HepG2 (cell line): ENCODE data around the gene TOB1. TPM values are rescaled to one million over a fixed set of nuclear protein-coding genes. Genes with fewer than 3 reads are reported as not detected.

Source experiments
- ATF7 ChIP-seq, 2 experiments: fragments of 450-650 bp in 1 of 2; sonication (generic) in 1 of 2; formaldehyde crosslinking in 1 of 2; IDR thresholded peaks; 2 replicates each; pipeline versions ENCODE4 v1.4.0 to v1.6.1; 2016 to 2020; ENCODE audit warnings: antibody characterized with exemption in 1 of 2, mild to moderate bottlenecking in 1 of 2, missing genetic modification reagents in 1 of 2
- ATRX ChIP-seq: sonication (generic); formaldehyde crosslinking; IDR thresholded peaks from 2 replicates; pipeline ENCODE4 v1.4.0; 2020; ENCODE audit warnings: missing genetic modification reagents, borderline replicate concordance
- FOXC1 ChIP-seq: sonication (generic); formaldehyde crosslinking; IDR thresholded peaks from 2 replicates; pipeline ENCODE4 v1.8.0; 2022; ENCODE audit warnings: mild to moderate bottlenecking, missing genetic modification reagents, borderline replicate concordance
- GATAD2A ChIP-seq: IDR thresholded peaks from 2 replicates; pipeline ENCODE4 v1.6.1; 2016
- KAT2B ChIP-seq: fragments of 150-350 bp; IDR thresholded peaks from 2 replicates; pipeline ENCODE4 v1.6.1; 2014; ENCODE audit warnings: low read depth, low read length, borderline replicate concordance
- MAFK ChIP-seq, 2 experiments: IDR thresholded peaks in 1 of 2; conservative IDR thresholded peaks in 1 of 2; 2 replicates each; pipeline ENCODE4 v1.6.1; 2011; ENCODE audit warnings: improper control_type of control experiment in 2 of 2, low read length in 2 of 2
- MAZ ChIP-seq, 2 experiments: sonication (generic) in 1 of 2; formaldehyde crosslinking in 1 of 2; IDR thresholded peaks; 2 replicates each; pipeline versions ENCODE4 v1.5.0 to v1.6.1; 2012 to 2020; ENCODE audit warnings: low read depth in 2 of 2, mild to moderate bottlenecking in 2 of 2, borderline replicate concordance in 1 of 2, improper control_type of control experiment in 1 of 2, low read length in 1 of 2, missing genetic modification reagents in 1 of 2, moderate library complexity in 1 of 2
- MIXL1 ChIP-seq: IDR thresholded peaks from 2 replicates; pipeline ENCODE4 v1.6.1; 2016
- RXRA ChIP-seq: sonication (generic); formaldehyde crosslinking; IDR thresholded peaks from 2 replicates; pipeline ENCODE4 v1.5.1; 2020; ENCODE audit warnings: missing genetic modification reagents
- STAG1 ChIP-seq: sonication (generic); formaldehyde crosslinking; IDR thresholded peaks from 2 replicates; pipeline ENCODE4 v1.4.0; 2020; ENCODE audit warnings: missing genetic modification reagents
- TEF ChIP-seq: sonication (generic); formaldehyde crosslinking; IDR thresholded peaks from 2 replicates; pipeline ENCODE4 v1.5.0; 2020; ENCODE audit warnings: missing genetic modification reagents
- TGIF2 ChIP-seq: IDR thresholded peaks from 2 replicates; pipeline ENCODE4 v1.6.1; 2016; ENCODE audit warnings: control low read depth, missing compliant biosample characterization
- TOPORS ChIP-seq: sonication (generic); formaldehyde crosslinking; IDR thresholded peaks from 2 replicates; pipeline ENCODE4 v1.8.0; 2023; ENCODE audit warnings: mild to moderate bottlenecking, missing genetic modification reagents
- XRCC5 ChIP-seq: fragments of 200-400 bp; formaldehyde crosslinking; optimal IDR thresholded peaks from 2 replicates; pipeline ENCODE3; 2017; ENCODE audit warnings: mild to moderate bottlenecking, low read length
- ZBTB42 ChIP-seq: sonication (generic); formaldehyde crosslinking; IDR thresholded peaks from 2 replicates; pipeline ENCODE4 v1.5.0; 2020; ENCODE audit warnings: mild to moderate bottlenecking, missing genetic modification reagents
- ZIK1 ChIP-seq: sonication (generic); formaldehyde crosslinking; IDR thresholded peaks from 2 replicates; pipeline ENCODE4 v1.5.0; 2020; ENCODE audit warnings: mild to moderate bottlenecking, low read depth, missing genetic modification reagents, borderline replicate concordance
- ZNF382 ChIP-seq: sonication (generic); formaldehyde crosslinking; IDR thresholded peaks from 2 replicates; pipeline ENCODE4 v1.5.0; 2020; ENCODE audit warnings: missing genetic modification reagents, mild to moderate bottlenecking, borderline replicate concordance
- ZNF432 ChIP-seq: sonication (generic); formaldehyde crosslinking; IDR thresholded peaks from 2 replicates; pipeline ENCODE4 v1.5.0; 2020; ENCODE audit warnings: missing genetic modification reagents, mild to moderate bottlenecking, borderline replicate concordance
- ZNF546 ChIP-seq: sonication (generic); formaldehyde crosslinking; conservative IDR thresholded peaks from 2 replicates; pipeline ENCODE4 v1.8.1; 2023; ENCODE audit warnings: mild to moderate bottlenecking, missing genetic modification reagents
- ZNF678 ChIP-seq: sonication (generic); formaldehyde crosslinking; IDR thresholded peaks from 2 replicates; pipeline ENCODE4 v1.4.0; 2020; ENCODE audit warnings: mild to moderate bottlenecking, missing genetic modification reagents
- ZNF709 ChIP-seq: sonication (generic); formaldehyde crosslinking; IDR thresholded peaks from 2 replicates; pipeline ENCODE4 v1.5.0; 2020; ENCODE audit warnings: mild to moderate bottlenecking, missing genetic modification reagents
- ZNF724P ChIP-seq: sonication (generic); formaldehyde crosslinking; IDR thresholded peaks from 2 replicates; pipeline ENCODE4 v1.8.0; 2022; ENCODE audit warnings: missing genetic modification reagents, borderline replicate concordance
- ZNF790 ChIP-seq: sonication (generic); formaldehyde crosslinking; IDR thresholded peaks from 2 replicates; pipeline ENCODE4 v1.8.0; 2022; ENCODE audit warnings: missing genetic modification reagents, mild to moderate bottlenecking, borderline replicate concordance
- ZSCAN30 ChIP-seq: sonication (generic); formaldehyde crosslinking; IDR thresholded peaks from 2 replicates; pipeline ENCODE4 v1.5.0; 2020; ENCODE audit warnings: mild to moderate bottlenecking, missing genetic modification reagents
- ZZZ3 ChIP-seq: sonication (generic); formaldehyde crosslinking; IDR thresholded peaks from 2 replicates; pipeline ENCODE4 v1.4.0; 2020; ENCODE audit warnings: missing genetic modification reagents, mild to moderate bottlenecking, borderline replicate concordance
- polyA plus RNA-seq, 8 experiments: library from polyadenylated mRNA; depleted of rRNA in 3 of 8; stranded (reverse) in 7 of 8; unstranded in 1 of 8; fragments of >200 nt; fragmentation: Illumina TruSeq in 4 of 8; extraction: Trizol in 4 of 8; gene quantifications; 2 replicates each; pipeline versions ENCODE4 v1.2.1 to v1.2.3, GENCODE V29; 2011 to 2016; ENCODE audit warnings: low read depth in 4 of 8, missing spikeins in 1 of 8, mixed read lengths in 1 of 8; ENCODE audit not compliant: insufficient read depth in 1 of 8
- total RNA-seq, 5 experiments: library from RNA; depleted of rRNA; stranded (reverse); fragments of >200 nt; fragmentation: Illumina TruSeq; extraction: Trizol; gene quantifications; 2 replicates each; pipeline ENCODE4 v1.2.3, GENCODE V29; 2016; ENCODE audit warnings: low read depth in 1 of 5

TOB1 gene
- total and polyA plus RNA-seq, 2 of the 13 experiments (the other 11 are each of a cell fraction or from before 2014, with no cell fraction given), result 21.9 to 57.7 TPM

GRCh38 chr17:50893183-50893993 is 27.2 kb upstream of the TOB1 start (continued):
- peak; percentile 71 for TF ChIP-seq ZNF709 (CRISPR knock-in tag)
- TF ChIP-seq ZBTB42 (CRISPR knock-in tag), result no peak
- peak; percentile 64 for TF ChIP-seq XRCC5
- TF ChIP-seq MAFK (conservative IDR thresholded peaks at IDR 0.05 in 1 of 2, IDR thresholded peaks at IDR 0.05 in 1 of 2; ENCODE audit: low read length in 2 of 2), result no peak
- no peak for TF ChIP-seq KAT2B
- peak; percentile 69; the same call in 1 of the 2 replicates for TF ChIP-seq ZNF724P
- TF ChIP-seq TEF (CRISPR knock-in tag), result no peak; the same call in 1 of the 2 replicates
- TF ChIP-seq STAG1 (CRISPR knock-in tag), result peak; percentile 28
- TF ChIP-seq ZNF382, result no peak
- peak; percentile 75; the same call in 1 of the 2 replicates for TF ChIP-seq FOXC1 (CRISPR knock-in tag)
- TF ChIP-seq ZNF790 (CRISPR knock-in tag), result no peak; the same call in 1 of the 2 replicates
- TF ChIP-seq ATRX (CRISPR knock-in tag), result no peak
- no peak for TF ChIP-seq ZNF678 (CRISPR knock-in tag)
- no peak for TF ChIP-seq MAZ (IDR thresholded peaks at IDR 0.05; ENCODE audit: borderline replicate concordance, low read depth, low read length)
- peak; percentile 52; the same call in 1 of the 2 replicates for TF ChIP-seq MAZ (CRISPR knock-in tag; IDR thresholded peaks at IDR 0.05; ENCODE audit: low read depth)
- TF ChIP-seq ZNF546 (CRISPR knock-in tag), result no peak
- TF ChIP-seq ZZZ3 (CRISPR knock-in tag), result peak; percentile 70; the same call in 1 of the 2 replicates
- peak; percentile 64; the same call in 1 of the 2 replicates for TF ChIP-seq ZIK1 (CRISPR knock-in tag)
- no peak for TF ChIP-seq ZSCAN30
- peak; percentile 88 for TF ChIP-seq TGIF2
- TF ChIP-seq RXRA (CRISPR knock-in tag), result peak; percentile 75
- TF ChIP-seq TOPORS (CRISPR knock-in tag), result no peak
- 0 out of 2 replicates have a peak, but pooled peaks have one; percentile 45 for TF ChIP-seq MIXL1
- TF ChIP-seq ZNF432 (CRISPR knock-in tag), result no peak
- TF ChIP-seq ATF7 (IDR thresholded peaks at IDR 0.05), result 0 out of 2 replicates have a peak, but pooled peaks have one; percentile 3
- TF ChIP-seq ATF7 (CRISPR knock-in tag; IDR thresholded peaks at IDR 0.05), result peak; percentile 60; the same call in 1 of the 2 replicates
- peak; percentile 98 for TF ChIP-seq GATAD2A (CRISPR knock-in tag)
